Fibroblast of skin of left quadriceps (primary cell): ENCODE data around the gene DMBX1.

Experiments
- DNase-seq, 2 experiments: peaks; one replicate each; pipeline ENCODE4 v3.0.0-alpha.2; 2013; ENCODE audit warnings: low read depth in 2 of 2

Gene DMBX1

GRCh38 chr1:46489638-46490405 lies at the start of gene DMBX1:
Gene DMBX1, plus strand, starts transcription at chr1:46489836. Its CDS starts 17,175 bp downstream, at chr1:46507011.
- no peak for DNase-seq

GRCh38 chr1:46440478-46440877 lies 49.2 kb upstream of the DMBX1 start:
- DNase-seq: no peak

GRCh38 chr1:46442317-46443161 lies 47.1 kb upstream of the DMBX1 start:
- peak; percentile 33 to 36 for DNase-seq

- no peak for DNase-seq
Observed at GRCh38 chr1:46444466-46444865, 45.2 kb upstream of the DMBX1 start.

GRCh38 chr1:46445773-46446256 lies 43.8 kb upstream of the DMBX1 start:
- no peak for DNase-seq

- DNase-seq: peak; percentile 10 to 12
Observed at GRCh38 chr1:46446646-46447498, 42.8 kb upstream of the DMBX1 start.

GRCh38 chr1:46447499-46448108 lies 42.0 kb upstream of the DMBX1 start:
- no peak for DNase-seq

- DNase-seq: no peak
Observed at GRCh38 chr1:46448109-46448911, 41.3 kb upstream of the DMBX1 start.

GRCh38 chr1:46449223-46450159 lies 40.1 kb upstream of the DMBX1 start:
- no peak for DNase-seq

- DNase-seq: no peak
Observed at GRCh38 chr1:46450160-46450517, 39.5 kb upstream of the DMBX1 start.

- no peak for DNase-seq
Observed at GRCh38 chr1:46451948-46452930, 37.4 kb upstream of the DMBX1 start.

GRCh38 chr1:46452931-46453325 lies 36.7 kb upstream of the DMBX1 start:
- DNase-seq: no peak

- DNase-seq: no peak
Observed at GRCh38 chr1:46453449-46453848, 36.2 kb upstream of the DMBX1 start.

GRCh38 chr1:46455951-46456350 lies 33.7 kb upstream of the DMBX1 start:
- DNase-seq: no peak

GRCh38 chr1:46456411-46456963 lies 33.1 kb upstream of the DMBX1 start:
- peak; percentile 6 to 12 for DNase-seq

- no peak for DNase-seq
Observed at GRCh38 chr1:46457178-46457577, 32.5 kb upstream of the DMBX1 start.

GRCh38 chr1:46458190-46458589 lies 31.4 kb upstream of the DMBX1 start:
- DNase-seq: no peak

GRCh38 chr1:46458846-46459245 lies 30.8 kb upstream of the DMBX1 start:
- no peak for DNase-seq
